Sigmoid colon (tissue), 3 donors: ENCODE results near the gene NSMF.

Experiments used
- POLR2A ChIP-seq, 2 donors: fragments of 450-650 bp; IDR thresholded peaks; one replicate each; pipeline ENCODE4 v1.6.1; 2016; ENCODE audit warnings: antibody characterized with exemption in 2 of 2, mild to moderate bottlenecking in 2 of 2, moderate library complexity in 2 of 2
- TF ChIP-seq, protein P1 (sequence below), 4 experiments: fragments of 450-650 bp in 3 of 4; fragments of 200-600 bp in 1 of 4; IDR thresholded peaks; one replicate each; pipeline ENCODE4 v1.5.1; 2016 to 2019; ENCODE audit warnings: antibody characterized with exemption in 4 of 4, mild to moderate bottlenecking in 3 of 4, moderate library complexity in 2 of 4

DNA sequence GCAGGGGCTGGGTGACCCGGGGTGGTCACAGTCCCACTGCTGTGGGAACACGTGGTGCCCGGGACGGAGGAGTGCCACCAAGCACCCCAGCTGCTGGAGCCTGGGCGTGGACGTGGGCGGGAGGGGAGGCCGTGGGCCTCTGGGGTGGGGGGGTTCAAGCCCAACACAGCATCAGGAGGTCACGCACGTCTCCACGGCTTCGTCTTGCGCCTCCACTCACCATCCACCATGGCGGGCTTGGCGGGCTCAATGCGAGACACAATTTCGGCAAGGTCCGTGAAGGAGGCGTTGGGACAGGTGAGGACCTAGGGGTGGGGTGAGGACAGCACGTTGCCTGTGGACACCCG, 2.2 kb upstream of the NSMF start:
- TF ChIP-seq, protein P1, sequence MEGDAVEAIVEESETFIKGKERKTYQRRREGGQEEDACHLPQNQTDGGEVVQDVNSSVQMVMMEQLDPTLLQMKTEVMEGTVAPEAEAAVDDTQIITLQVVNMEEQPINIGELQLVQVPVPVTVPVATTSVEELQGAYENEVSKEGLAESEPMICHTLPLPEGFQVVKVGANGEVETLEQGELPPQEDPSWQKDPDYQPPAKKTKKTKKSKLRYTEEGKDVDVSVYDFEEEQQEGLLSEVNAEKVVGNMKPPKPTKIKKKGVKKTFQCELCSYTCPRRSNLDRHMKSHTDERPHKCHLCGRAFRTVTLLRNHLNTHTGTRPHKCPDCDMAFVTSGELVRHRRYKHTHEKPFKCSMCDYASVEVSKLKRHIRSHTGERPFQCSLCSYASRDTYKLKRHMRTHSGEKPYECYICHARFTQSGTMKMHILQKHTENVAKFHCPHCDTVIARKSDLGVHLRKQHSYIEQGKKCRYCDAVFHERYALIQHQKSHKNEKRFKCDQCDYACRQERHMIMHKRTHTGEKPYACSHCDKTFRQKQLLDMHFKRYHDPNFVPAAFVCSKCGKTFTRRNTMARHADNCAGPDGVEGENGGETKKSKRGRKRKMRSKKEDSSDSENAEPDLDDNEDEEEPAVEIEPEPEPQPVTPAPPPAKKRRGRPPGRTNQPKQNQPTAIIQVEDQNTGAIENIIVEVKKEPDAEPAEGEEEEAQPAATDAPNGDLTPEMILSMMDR (IDR thresholded peaks at IDR 0.05): no peak
- TF ChIP-seq POLR2A (IDR thresholded peaks at IDR 0.05): no peak
